T47D (cell line): Measurements from ENCODE around the gene OR12D2.
A peak's percentile ranks its signal among the peaks of the same experiment; 100 is the strongest.
"Not testable (repeated sequence)": the region's sequence is repeated elsewhere in the genome, so short reads cannot be mapped to it uniquely, and the experiment has no call there.

Source experiments
- DNase-seq, 2 experiments: peaks; one replicate each; pipeline versions ENCODE4 v3.0.0 to v3.0.0-alpha.2; 2011 to 2012; ENCODE audit warnings: low read depth in 1 of 2, low spot score in 1 of 2
- JUND ChIP-seq: IDR thresholded peaks from 2 replicates; pipeline ENCODE4 v1.6.1; 2012; ENCODE audit warnings: low read depth
- in situ Hi-C: cut with HindIII; loops from 2 replicates; pipeline ENCODE4 v1.10.0; 2016; ENCODE audit warnings: low sequenced_read_pairs, low pct_unique_long_range_greater_than_20kb

OR12D2 gene, protein sequence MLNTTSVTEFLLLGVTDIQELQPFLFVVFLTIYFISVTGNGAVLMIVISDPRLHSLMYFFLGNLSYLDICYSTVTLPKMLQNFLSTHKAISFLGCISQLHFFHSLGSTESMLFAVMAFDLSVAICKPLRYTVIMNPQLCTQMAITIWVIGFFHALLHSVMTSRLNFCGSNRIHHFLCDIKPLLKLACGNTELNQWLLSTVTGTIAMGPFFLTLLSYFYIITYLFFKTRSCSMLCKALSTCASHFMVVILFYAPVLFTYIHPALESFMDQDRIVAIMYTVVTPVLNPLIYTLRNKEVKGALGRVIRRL

GRCh38 chr6:29395331-29395730 is at the start of gene OR12D2:
OR12D2 (plus strand) TSS chr6:29395631; CDS start chr6:29396700, 1,069 bp downstream.
- no peak for DNase-seq
- in situ Hi-C loops: no loop called here
- no peak for TF ChIP-seq JUND

- in situ Hi-C loops, DNase-seq: not testable (repeated sequence)
Observed at GRCh38 chr6:29349348-29349747, 46.1 kb upstream of the OR12D2 start.

- in situ Hi-C loops: no loop called here
- no peak for DNase-seq
- no peak for TF ChIP-seq JUND
Observed at GRCh38 chr6:29354980-29355379, 40.5 kb upstream of the OR12D2 start.

DNA sequence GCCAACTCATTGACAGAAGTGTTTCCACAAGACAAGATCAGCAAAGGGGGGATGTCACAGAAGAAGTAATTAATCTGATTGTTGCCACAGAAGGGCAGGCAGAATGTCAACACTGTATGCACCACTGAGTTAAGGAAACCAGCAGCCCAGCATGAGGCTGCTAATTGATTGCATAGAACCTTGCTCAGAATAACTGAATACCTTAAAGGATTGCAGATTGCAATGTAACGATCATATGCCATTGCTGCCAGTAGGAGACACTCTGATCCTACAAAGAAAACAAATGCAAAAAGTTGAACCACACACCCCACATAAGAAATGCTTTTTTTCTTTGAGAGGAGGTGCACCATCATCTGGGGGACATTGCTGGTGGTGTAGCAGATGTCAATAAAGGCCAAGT is 39.8 kb upstream of the OR12D2 start:
- no peak for TF ChIP-seq JUND
- no peak for DNase-seq
- in situ Hi-C loops: no loop called here

GRCh38 chr6:29368765-29369164 is 26.7 kb upstream of the OR12D2 start, which contains the start of gene OR5V1:
OR5V1 (minus strand) TSS chr6:29368865; CDS start chr6:29356195, 12,670 bp downstream.
- in situ Hi-C loops: no loop called here
- DNase-seq: no peak
- no peak for TF ChIP-seq JUND

DNA sequence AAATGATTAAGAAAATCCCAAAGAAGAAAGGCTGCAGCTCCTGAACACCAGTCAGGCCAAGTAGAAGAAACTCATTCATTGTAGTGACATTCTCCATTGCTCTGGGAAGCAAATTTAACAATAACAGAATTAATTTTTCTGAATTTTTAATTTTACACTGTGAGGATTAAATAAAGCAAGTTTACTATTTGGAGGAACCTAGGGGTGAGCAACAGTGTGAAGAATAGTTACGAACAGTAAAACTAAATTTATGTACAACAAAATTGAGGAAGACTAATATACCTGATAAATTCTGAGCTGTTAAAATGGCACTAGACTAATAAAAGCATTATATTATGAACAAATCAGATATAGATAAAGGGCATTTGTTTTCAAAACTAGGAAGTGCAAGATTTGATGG is 20.2 kb upstream of the OR12D2 start, which contains the start of gene OR12D3:
OR12D3 (minus strand) TSS at position 101 of the 400 bp plus-strand sequence; CDS start at position 97, 4 bp downstream.
- TF ChIP-seq JUND: no peak
- no peak for DNase-seq
- in situ Hi-C loops: no loop called here

DNA sequence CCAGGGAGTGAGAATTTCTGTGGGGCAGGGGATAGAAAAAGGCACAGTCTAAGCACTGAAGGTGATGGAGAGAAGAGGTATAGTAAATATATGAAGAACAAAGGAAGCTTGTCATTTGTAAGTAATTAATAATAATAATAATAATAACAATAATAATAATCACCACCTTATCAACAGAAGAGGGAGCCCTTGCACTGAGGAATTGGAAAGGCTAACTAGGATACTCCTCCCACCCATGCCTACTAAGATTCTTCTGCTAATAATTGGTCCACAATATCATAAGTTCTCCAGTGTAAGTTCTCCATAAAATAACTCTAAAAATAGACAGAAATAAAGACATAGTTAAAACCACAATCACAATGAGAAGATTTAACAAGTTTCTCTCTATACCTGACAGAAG is 19.4 kb upstream of the OR12D2 start:
- no peak for DNase-seq
- in situ Hi-C loops: no loop called here

GRCh38 chr6:29388533-29388932 is 6.9 kb upstream of the OR12D2 start:
- DNase-seq: no peak
- TF ChIP-seq JUND: no peak
- in situ Hi-C loops: no loop called here

More for the DNA sequence above, 19.4 kb upstream of the OR12D2 start:
- no peak for TF ChIP-seq JUND

DNA sequence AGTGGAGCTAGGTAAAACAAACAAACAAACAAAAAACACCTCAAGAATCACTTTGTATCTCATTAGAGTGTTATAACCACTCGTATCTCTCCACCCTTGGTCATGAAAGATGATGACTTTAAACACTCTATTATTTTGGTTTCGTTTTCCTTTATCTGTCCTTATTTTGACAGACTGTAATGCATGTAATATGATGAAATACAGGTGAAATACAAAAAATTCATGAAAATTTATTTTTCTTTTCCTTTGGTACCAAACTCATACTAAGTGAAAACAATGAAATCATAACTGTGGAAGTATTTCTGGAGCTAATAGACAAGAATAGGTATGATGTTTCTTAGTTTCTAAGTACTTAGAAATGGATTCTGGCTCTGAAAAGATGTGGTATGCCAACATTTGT is 4.1 kb downstream of the OR12D2 start:
- TF ChIP-seq JUND: no peak
- no peak for DNase-seq
- in situ Hi-C loops: no loop called here

DNA sequence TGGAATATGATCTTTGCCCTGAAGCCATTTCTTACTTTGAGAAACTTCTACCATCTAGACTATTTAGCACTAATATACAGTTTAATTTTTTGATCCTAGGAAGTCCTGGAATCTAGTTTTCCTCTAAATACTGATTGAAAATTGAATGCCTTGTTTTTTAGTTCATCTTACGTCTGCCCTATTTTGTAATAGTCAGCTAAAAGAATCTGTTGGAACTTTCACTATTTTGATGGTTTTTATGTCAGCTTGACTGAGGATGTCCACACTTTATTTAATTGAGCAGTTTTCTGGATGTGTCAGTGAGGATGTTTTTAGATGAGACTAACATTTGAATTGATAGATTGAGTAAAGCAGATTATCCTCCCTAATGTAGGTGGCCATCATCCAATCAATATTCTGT is 8.4 kb downstream of the OR12D2 start:
- DNase-seq: no peak
- in situ Hi-C loops: no loop called here
- no peak for TF ChIP-seq JUND

DNA sequence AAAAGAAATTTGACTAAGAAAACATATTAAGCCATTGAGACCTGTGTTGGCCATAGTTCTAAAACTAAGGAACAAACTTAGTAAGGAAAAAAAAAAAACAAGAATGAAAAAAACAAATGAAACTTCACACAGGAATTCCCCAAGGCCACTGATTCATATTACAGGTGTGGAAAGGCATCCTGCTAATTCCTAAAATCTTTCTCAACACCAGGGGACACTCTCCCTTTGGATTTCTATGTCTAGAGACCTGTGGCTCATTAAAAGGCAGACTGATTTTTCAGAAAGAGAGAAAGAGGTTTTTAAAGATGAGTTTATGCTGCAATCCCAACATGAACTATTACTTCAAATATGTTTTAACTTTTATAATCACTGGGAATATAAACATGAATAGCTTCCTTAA is 19.2 kb downstream of the OR12D2 start, which contains the start of gene OR12D1:
OR12D1 (plus strand) TSS at position 341 of the 400 bp plus-strand sequence.
- in situ Hi-C loops: no loop called here
- TF ChIP-seq JUND: no peak
- peak in 1 of 2 experiments; percentile 31 for DNase-seq

- in situ Hi-C loops: no loop called here
- no peak for DNase-seq
- no peak for TF ChIP-seq JUND
Observed at GRCh38 chr6:29419516-29419915, 24.1 kb downstream of the OR12D2 start.

GRCh38 chr6:29424168-29424567 is 28.7 kb downstream of the OR12D2 start:
- no peak for TF ChIP-seq JUND
- DNase-seq: no peak
- in situ Hi-C loops: no loop called here

DNA sequence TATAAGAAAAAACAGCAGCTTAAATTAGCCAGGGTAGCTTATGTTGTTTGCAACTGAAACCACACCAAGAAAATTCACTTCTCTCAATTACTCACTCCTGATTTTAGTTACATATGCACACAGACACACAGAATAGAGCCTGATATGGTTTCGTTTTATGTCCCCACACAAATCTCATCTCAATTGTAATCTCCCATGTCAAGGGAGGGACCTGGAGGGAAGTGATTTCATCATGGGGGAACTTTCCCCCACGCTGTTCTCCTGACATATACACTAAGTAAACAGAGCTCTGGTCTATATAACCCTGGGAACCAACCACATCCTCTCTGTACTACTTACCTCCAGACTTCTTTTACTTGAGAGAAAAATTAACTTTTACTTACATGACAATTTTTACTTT is 29.1 kb downstream of the OR12D2 start:
- in situ Hi-C loops: no loop called here
- TF ChIP-seq JUND: no peak
- no peak for DNase-seq
